GM12874 (cell line): Measurements from ENCODE around the gene UBAC2.

ENCODE experiments used
- TF ChIP-seq, protein P1 (sequence below): IDR thresholded peaks from 2 replicates; pipeline ENCODE4 v1.5.1; 2011; ENCODE audit warnings: low read depth, mild to moderate bottlenecking, control low read depth, low read length, moderate library complexity; ENCODE audit not compliant: insufficient read depth

The UBAC2 gene

GRCh38 chr13:99307648-99308339 is 107.1 kb downstream of the UBAC2 start:
- TF ChIP-seq, protein P1, sequence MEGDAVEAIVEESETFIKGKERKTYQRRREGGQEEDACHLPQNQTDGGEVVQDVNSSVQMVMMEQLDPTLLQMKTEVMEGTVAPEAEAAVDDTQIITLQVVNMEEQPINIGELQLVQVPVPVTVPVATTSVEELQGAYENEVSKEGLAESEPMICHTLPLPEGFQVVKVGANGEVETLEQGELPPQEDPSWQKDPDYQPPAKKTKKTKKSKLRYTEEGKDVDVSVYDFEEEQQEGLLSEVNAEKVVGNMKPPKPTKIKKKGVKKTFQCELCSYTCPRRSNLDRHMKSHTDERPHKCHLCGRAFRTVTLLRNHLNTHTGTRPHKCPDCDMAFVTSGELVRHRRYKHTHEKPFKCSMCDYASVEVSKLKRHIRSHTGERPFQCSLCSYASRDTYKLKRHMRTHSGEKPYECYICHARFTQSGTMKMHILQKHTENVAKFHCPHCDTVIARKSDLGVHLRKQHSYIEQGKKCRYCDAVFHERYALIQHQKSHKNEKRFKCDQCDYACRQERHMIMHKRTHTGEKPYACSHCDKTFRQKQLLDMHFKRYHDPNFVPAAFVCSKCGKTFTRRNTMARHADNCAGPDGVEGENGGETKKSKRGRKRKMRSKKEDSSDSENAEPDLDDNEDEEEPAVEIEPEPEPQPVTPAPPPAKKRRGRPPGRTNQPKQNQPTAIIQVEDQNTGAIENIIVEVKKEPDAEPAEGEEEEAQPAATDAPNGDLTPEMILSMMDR: no peak

- TF ChIP-seq, protein P1: no peak
These were observed 107.9 kb downstream of the UBAC2 start for GRCh38 chr13:99308471-99309087.

DNA sequence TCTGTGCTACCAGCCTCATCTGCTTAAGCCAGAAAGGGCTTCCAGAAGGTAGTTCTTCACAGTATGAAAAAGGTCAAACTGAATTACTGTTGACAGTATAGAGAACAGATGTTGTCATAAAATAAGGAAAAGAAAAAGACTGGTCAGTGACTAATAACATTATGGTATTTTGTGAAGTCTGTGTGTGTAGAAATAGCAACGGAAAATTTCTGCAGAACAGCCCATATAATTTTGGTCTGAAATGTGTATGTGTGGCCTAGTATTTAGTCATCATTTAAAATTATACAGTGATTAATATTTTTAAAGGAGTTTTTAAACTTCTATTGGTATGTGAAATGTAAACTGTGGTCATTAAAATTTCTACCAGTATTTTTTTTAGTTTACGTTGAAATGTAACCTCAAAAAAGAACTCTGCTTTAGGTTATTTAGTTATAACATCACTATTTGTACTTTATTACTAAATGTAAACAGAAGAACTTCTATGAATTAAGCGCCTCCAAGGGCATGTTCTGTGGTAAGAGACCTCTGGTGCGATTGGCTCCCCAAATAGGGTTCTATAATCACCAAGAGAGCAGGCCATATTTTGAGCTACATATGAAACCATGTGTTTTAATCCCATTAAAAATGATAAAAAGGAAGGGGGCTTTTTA is 109.9 kb downstream of the UBAC2 start:
- TF ChIP-seq, protein P1: no peak

- TF ChIP-seq, protein P1: no peak
These were observed 110.5 kb downstream of the UBAC2 start for GRCh38 chr13:99311137-99311536.

DNA sequence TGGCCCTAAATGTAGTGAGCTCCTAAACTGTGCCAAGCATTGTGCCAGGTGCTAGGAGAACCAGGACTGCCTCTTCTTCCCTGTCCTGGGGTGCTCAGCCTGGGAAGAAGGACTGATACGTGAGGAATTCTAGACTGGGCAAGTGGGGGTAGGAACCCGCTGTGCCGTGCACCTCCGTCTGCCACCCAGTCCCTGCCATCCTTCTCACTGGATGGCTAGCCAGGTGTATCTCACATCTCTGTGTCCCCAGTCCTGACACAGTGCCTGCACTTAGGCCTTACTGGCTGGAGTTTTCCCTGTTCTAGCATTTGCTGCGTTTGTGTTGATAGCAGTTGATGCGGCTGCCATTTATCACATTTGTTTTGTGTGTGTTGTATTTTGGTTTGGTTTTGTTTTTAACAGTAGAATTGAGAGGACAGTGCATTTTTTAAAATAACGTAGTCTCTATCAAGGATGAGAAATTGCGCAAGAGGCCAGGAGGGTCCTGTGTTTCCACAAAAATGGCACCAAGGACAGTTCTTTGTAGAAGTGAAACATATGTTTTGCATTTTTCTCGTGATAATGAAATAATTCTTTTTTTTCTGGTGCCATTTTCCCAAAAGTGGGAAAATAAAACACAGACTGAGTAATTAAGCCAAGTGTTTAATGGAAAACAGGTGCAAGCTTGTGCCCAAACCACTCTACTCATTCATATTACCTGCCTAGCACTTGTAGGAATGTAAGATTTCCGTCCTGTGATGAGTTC is 111.3 kb downstream of the UBAC2 start:
- TF ChIP-seq, protein P1: no peak

- TF ChIP-seq, protein P1: no peak
These were observed 111.8 kb downstream of the UBAC2 start for GRCh38 chr13:99312493-99312883.

GRCh38 chr13:99313501-99313900 is 112.8 kb downstream of the UBAC2 start:
- TF ChIP-seq, protein P1: no peak
